Hepatocyte (in vitro differentiated cells): ENCODE results near the gene LYL1.

ENCODE experiments used
- EZH2 ChIP-seq: fragments of 200-600 bp; sonication (generic); IDR thresholded peaks from 2 replicates; pipeline ENCODE4 v1.6.1; 2016; ENCODE audit warnings: antibody characterized with exemption, mild to moderate bottlenecking, borderline replicate concordance
- EZH2phosphoT487 ChIP-seq: fragments of 200-600 bp; sonication (generic); IDR thresholded peaks from one replicate; pipeline ENCODE4 v1.6.1; 2018; ENCODE audit warnings: antibody characterized with exemption, mild to moderate bottlenecking, low read depth, moderate library complexity; ENCODE audit not compliant: unreplicated experiment, severe bottlenecking
- TF ChIP-seq, protein P1 (sequence below): fragments of 200-600 bp; sonication (generic); IDR thresholded peaks from 2 replicates; pipeline ENCODE4 v1.5.1; 2016; ENCODE audit warnings: antibody characterized with exemption, mild to moderate bottlenecking; ENCODE audit not compliant: poor library complexity

DNA sequence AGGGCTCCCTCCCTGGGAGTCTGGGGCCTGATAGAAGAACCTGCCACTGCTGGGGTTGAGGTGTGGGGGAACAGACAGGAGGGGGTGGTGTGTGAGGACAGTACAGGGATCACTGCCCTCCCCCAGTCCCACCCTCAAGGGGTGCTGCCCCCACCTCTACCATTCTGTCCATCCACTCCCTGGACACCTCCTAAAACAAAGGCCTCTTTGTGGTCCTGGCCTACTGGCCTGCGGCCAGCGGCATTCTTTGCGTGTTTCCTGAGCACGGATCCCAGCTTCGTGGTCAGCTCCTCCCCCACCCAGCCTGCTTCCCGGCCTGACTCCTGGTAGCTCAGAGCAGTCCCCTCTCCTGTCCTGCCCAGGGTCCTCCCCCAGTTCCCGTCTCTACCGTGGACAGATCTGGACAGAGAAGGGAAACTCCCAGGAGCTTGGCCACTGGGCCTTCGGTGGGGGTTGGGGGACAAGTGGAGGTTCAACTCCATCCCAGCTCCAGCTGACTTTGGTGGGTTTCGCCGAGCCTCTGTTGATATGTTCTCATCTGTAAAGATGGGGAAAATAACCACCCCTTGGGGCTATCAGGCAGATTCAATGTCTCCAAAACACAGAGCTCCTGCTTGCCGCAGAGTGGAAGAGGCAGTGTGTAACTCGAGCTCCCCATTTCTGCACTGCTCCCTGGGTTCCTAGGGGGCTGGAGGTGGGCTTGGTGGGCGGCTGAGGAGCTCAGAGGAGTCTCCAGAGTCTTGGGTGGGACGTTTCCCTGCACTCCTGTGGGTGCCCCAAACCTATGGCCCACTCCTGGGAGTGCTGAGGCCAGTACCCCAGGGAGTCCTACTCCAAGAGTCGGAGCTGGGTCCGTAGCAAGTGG is 48.7 kb downstream of the LYL1 start:
- TF ChIP-seq, protein P1, sequence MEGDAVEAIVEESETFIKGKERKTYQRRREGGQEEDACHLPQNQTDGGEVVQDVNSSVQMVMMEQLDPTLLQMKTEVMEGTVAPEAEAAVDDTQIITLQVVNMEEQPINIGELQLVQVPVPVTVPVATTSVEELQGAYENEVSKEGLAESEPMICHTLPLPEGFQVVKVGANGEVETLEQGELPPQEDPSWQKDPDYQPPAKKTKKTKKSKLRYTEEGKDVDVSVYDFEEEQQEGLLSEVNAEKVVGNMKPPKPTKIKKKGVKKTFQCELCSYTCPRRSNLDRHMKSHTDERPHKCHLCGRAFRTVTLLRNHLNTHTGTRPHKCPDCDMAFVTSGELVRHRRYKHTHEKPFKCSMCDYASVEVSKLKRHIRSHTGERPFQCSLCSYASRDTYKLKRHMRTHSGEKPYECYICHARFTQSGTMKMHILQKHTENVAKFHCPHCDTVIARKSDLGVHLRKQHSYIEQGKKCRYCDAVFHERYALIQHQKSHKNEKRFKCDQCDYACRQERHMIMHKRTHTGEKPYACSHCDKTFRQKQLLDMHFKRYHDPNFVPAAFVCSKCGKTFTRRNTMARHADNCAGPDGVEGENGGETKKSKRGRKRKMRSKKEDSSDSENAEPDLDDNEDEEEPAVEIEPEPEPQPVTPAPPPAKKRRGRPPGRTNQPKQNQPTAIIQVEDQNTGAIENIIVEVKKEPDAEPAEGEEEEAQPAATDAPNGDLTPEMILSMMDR: no peak
- TF ChIP-seq EZH2: no peak
- no peak for TF ChIP-seq EZH2phosphoT487
